ENCODE measurements around the gene CABLES2.
A peak's percentile ranks its signal among the peaks of the same experiment; 100 is the strongest.

The CABLES2 gene

GRCh38 chr20:62390317-62391164 lies 16.5 kb downstream of the CABLES2 start:
- no peak for FAIRE-seq
- TF ChIP-seq TAF1 (IDR thresholded peaks at IDR 0.05; ENCODE audit: borderline replicate concordance, low read depth, low read length) (no peak), POLR2A (IDR thresholded peaks at IDR 0.05; ENCODE audit: low read depth, low read length) (no peak; the same call in none of the 2 replicates), POLR2AphosphoS5 (IDR thresholded peaks at IDR 0.05; ENCODE audit: low read depth, low read length) (no peak; the same call in 1 of the 2 replicates)

DNA sequence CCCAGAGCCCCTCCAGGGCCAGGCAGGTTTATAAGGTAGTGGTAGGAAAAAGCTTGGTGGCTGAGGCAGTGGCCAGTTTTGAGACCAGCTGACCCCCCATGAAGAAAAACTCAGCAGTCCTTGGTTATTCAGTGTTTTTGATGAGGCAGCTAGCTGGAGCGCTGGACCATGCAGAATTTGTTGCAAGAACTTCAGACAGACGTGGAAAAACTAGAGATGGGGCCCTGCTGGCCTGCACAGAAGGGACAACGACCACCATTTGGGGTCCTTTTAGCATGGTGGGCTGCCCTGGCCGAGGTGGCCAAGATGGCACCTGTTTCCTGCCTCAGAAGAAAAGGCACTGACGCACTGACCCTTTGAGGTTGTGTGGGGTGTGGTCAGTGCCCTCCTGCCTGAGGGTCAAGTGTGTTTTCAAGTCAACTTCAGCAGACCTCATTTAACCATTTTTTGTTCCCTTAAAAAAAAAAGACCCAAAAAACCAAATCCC lies 17.4 kb downstream of the CABLES2 start:
- no peak; the same call in 1 of the 2 replicates for TF ChIP-seq POLR2AphosphoS5 (IDR thresholded peaks at IDR 0.05; ENCODE audit: low read depth, low read length)
- TF ChIP-seq TAF1 (IDR thresholded peaks at IDR 0.05; ENCODE audit: borderline replicate concordance, low read depth, low read length) = no peak
- no peak; the same call in 1 of the 2 replicates for TF ChIP-seq POLR2A (IDR thresholded peaks at IDR 0.05; ENCODE audit: low read depth, low read length)
- DNase-seq (ENCODE audit: insufficient read length) (no peak), FAIRE-seq (no peak)

More at GRCh38 chr20:62390317-62391164, 16.5 kb downstream of the CABLES2 start:
- no peak for DNase-seq (ENCODE audit: insufficient read length)

DNA sequence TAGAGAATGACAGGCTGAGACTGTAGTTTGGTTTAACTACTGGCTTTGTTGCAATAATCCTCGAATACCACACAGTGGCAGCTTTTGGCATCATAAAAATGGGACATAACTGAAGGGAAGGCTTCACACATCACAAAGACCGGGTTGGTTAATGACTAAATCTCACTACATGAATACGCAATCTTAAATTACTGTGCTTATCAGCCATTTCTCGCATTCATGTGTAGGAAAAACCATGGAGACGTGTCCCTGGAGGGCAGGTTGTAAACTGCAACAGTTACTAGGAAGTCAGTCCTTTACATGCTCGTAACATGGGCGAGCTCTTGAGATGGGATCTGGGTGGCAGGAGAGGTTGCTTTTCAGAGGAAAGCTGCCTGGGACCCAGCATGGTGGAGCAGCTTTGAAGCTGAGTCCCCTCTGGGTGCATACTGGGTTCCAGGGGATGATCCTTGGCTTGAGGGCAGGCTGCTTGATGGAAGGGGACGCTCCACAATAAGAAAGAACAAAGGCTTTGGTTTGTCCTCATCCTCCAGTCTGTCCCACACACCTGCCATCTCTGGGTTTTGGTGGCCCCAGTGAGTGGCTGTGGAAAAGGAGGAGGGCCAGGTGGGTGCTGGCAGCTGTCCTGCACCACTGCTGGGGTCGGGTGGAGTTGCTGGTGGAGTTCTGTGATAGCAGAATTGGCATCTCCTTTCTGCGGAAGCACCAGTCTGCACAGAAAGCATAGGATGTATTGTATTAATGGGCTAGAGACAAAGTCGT lies 18.1 kb downstream of the CABLES2 start:
- TF ChIP-seq TAF1 (IDR thresholded peaks at IDR 0.05; ENCODE audit: borderline replicate concordance, low read depth, low read length) = no peak
- peak; percentile 85 for TF ChIP-seq POLR2AphosphoS5 (IDR thresholded peaks at IDR 0.05; ENCODE audit: low read depth, low read length)
- TF ChIP-seq POLR2A (IDR thresholded peaks at IDR 0.05; ENCODE audit: low read depth, low read length) = peak; percentile 59; the same call in 1 of the 2 replicates

GRCh38 chr20:62387933-62388635 lies 19.0 kb downstream of the CABLES2 start:
- TF ChIP-seq TAF1 (IDR thresholded peaks at IDR 0.05; ENCODE audit: borderline replicate concordance, low read depth, low read length) (no peak), POLR2AphosphoS5 (IDR thresholded peaks at IDR 0.05; ENCODE audit: low read depth, low read length) (no peak; the same call in 1 of the 2 replicates), POLR2A (IDR thresholded peaks at IDR 0.05; ENCODE audit: low read depth, low read length) (no peak)
- no peak for FAIRE-seq

More for the DNA sequence above, 18.1 kb downstream of the CABLES2 start:
- FAIRE-seq (no peak), DNase-seq (ENCODE audit: insufficient read length) (no peak)

GRCh38 chr20:62387219-62387913 lies 19.7 kb downstream of the CABLES2 start:
- DNase-seq (ENCODE audit: insufficient read length) = no peak
- TF ChIP-seq POLR2A (IDR thresholded peaks at IDR 0.05; ENCODE audit: low read depth, low read length) (no peak; the same call in 1 of the 2 replicates), TAF1 (IDR thresholded peaks at IDR 0.05; ENCODE audit: borderline replicate concordance, low read depth, low read length) (no peak), POLR2AphosphoS5 (IDR thresholded peaks at IDR 0.05; ENCODE audit: low read depth, low read length) (no peak; the same call in 1 of the 2 replicates)
- FAIRE-seq = no peak

More at GRCh38 chr20:62387933-62388635, 19.0 kb downstream of the CABLES2 start:
- no peak for DNase-seq (ENCODE audit: insufficient read length)

DNA sequence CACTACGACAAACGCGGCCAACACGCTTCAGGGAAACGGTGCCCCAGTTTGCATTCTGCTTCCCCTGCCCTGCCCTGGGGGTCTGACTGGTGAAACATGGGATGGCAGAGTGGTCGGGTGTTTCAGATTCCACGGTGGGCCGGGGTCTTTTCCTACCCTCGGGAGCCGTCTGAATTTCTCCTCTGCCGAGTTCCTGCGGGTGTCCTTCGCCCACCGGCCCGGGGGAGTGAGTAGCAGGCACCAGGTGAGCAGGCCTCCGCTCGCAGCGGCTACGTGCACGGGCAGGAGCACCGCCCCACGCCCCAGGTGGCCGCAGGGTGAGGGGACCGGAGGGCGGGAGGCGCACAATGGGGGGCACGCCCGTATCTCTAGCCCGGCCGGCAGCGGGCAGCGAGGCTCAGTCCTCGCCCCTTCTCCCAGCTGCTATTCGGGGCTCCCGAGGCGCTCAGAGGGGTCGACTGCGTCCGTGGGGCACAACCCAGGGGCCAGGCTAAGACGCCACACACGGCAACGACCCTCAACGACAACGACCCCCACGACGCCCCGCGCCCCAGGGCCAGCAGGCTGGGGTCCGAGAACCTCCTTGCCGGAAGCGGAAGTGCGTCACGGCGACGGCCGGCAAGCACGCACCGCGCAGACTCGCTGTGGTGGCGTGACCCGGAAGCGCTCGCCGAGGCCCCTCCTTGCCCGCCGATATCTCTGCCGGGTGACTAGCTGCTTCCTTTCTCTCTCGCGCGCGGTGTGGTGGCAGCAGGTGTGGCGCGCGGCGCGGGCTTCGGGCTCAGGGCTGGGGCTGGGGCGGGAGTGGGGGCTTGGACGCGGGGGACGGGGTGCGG lies 20.5 kb downstream of the CABLES2 start, which contains the start of gene RPS21:
RPS21 (plus strand) TSS at position 721 of the 836 bp plus-strand sequence. CDS start 236 bp downstream, outside the sequence.
- TF ChIP-seq POLR2A (IDR thresholded peaks at IDR 0.05; ENCODE audit: low read depth, low read length) (peak; percentile 95), POLR2AphosphoS5 (IDR thresholded peaks at IDR 0.05; ENCODE audit: low read depth, low read length) (peak; percentile 95), TAF1 (IDR thresholded peaks at IDR 0.05; ENCODE audit: borderline replicate concordance, low read depth, low read length) (peak; percentile 93)
- FAIRE-seq (peak; percentile 96), DNase-seq (ENCODE audit: insufficient read length) (peak; percentile 98)

DNA sequence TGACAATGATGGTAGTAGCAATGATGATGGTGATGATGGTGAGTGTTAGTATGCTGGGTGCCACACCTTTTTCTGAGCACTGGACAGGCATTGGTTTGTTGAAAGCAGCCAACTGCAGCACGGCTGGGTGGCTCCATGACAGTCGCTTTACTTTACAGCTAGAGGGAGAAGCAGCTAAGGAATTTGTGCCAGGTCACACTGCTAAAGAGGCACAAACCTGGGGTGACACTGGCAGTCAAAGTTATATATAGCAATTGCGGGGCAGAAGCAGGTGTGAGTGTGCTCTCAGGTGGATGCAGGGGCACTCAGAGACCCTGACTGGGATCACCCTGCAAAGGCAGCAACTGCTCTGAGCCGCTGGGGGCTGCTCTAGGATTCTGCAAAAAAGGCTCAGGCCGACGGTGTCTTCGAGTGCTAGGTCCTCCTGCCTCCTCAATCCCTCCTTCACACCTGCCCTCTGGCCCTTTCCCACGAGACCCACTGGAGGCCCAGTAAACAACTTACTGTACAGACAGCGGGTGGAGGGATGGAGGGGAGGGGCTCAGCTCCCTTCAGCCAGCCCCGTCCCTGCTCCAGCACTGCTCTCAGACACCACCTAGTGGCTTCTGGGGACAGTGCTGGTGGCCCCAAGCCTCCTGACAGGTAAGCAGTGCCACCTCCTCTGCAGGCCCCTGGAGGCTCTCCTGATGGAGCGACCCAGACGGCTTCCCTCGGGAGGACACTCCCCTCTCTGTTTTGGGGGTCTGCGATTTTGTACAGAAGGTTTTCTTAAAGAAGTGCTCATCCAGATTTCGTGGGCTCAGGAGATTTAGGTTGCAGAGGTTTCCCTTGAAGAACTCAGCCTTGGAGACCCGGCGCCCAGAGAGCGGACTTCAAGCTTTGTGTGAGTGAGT lies 24.5 kb downstream of the CABLES2 start:
- FAIRE-seq (peak; percentile 60), DNase-seq (ENCODE audit: insufficient read length) (peak; percentile 82)

GRCh38 chr20:62381842-62382241 lies 25.2 kb downstream of the CABLES2 start:
- TF ChIP-seq POLR2A (IDR thresholded peaks at IDR 0.05; ENCODE audit: low read depth, low read length) (no peak), POLR2AphosphoS5 (IDR thresholded peaks at IDR 0.05; ENCODE audit: low read depth, low read length) (no peak), TAF1 (IDR thresholded peaks at IDR 0.05; ENCODE audit: borderline replicate concordance, low read depth, low read length) (no peak)
- DNase-seq (ENCODE audit: insufficient read length) (no peak), FAIRE-seq (no peak)

More for the DNA sequence above, 24.5 kb downstream of the CABLES2 start:
- no peak for TF ChIP-seq POLR2AphosphoS5 (IDR thresholded peaks at IDR 0.05; ENCODE audit: low read depth, low read length)
- no peak for TF ChIP-seq POLR2A (IDR thresholded peaks at IDR 0.05; ENCODE audit: low read depth, low read length)
- no peak for TF ChIP-seq TAF1 (IDR thresholded peaks at IDR 0.05; ENCODE audit: borderline replicate concordance, low read depth, low read length)

Data from GM12892 (cell line).